PC-9 (cell line): ENCODE data around the gene ANKRD60. TPM values are rescaled to one million over a fixed set of nuclear protein-coding genes. Genes with fewer than 3 reads are reported as not detected.

Experiments
- BruUV-seq: library from RNA; stranded (reverse); fragments of 400-500 nt; replicated peaks from 2 replicates; lab custom pipeline; 2021; lab: Mats Ljungman, UMichigan
- CTCF ChIA-PET: fragments of 300-600 bp; sonication (Branson Sonifier 250); formaldehyde crosslinking; loops from one replicate; lab custom pipeline; 2022; ENCODE audit warnings: antibody characterized with exemption; lab: Charles Lee
- POLR2A ChIA-PET: fragments of 300-600 bp; sonication (Branson Sonifier 250); formaldehyde crosslinking; loops from one replicate; lab custom pipeline; 2022; ENCODE audit warnings: antibody characterized with exemption; ENCODE audit not compliant: unreplicated experiment; lab: Charles Lee
- DNase-seq, 2 experiments: peaks; one replicate each; pipeline versions ENCODE4 v3.0.0 to v3.0.0-alpha.2; 2015 to 2022; ENCODE audit warnings: mixed read lengths in 1 of 2
- H2AFZ ChIP-seq: fragments of 200-600 bp; sonication (generic); 2 replicates; pipeline ENCODE4 v1.8.1; 2017; ENCODE audit warnings: antibody characterized with exemption
- H3F3A ChIP-seq: fragments of 200-600 bp; sonication (generic); 2 replicates; pipeline ENCODE4 v1.8.1; 2017; ENCODE audit warnings: antibody characterized with exemption, mild to moderate bottlenecking, low read depth; ENCODE audit not compliant: insufficient read depth
- H3K27ac ChIP-seq: fragments of 200-600 bp; sonication (generic); 2 replicates; pipeline ENCODE4 v1.6.1; 2016; ENCODE audit warnings: mixed run types
- H3K27me3 ChIP-seq: fragments of 200-600 bp; sonication (generic); 2 replicates; pipeline ENCODE4 v1.6.1; 2016; ENCODE audit warnings: low read depth, mixed run types; ENCODE audit not compliant: insufficient read depth
- H3K36me3 ChIP-seq: fragments of 200-600 bp; sonication (generic); 2 replicates; pipeline ENCODE4 v1.6.1; 2016; ENCODE audit warnings: low read depth, mixed run types
- H3K4me1 ChIP-seq: fragments of 200-600 bp; sonication (generic); replicated peaks from 2 replicates; pipeline ENCODE4 v1.6.1; 2016; ENCODE audit warnings: mixed run types; ENCODE audit not compliant: insufficient read depth
- H3K4me2 ChIP-seq: fragments of 200-600 bp; sonication (generic); 2 replicates; pipeline ENCODE4 v1.6.1; 2017; ENCODE audit warnings: mixed run types
- H3K4me3 ChIP-seq: fragments of 200-600 bp; sonication (generic); 2 replicates; pipeline ENCODE4 v1.6.1; 2016; ENCODE audit warnings: mixed run types
- H3K79me2 ChIP-seq: fragments of 200-600 bp; sonication (generic); 2 replicates; pipeline ENCODE4 v1.6.1; 2017; ENCODE audit warnings: low read depth, mixed run types
- H3K9me2 ChIP-seq: fragments of 200-600 bp; sonication (generic); 2 replicates; pipeline ENCODE4 v1.8.1; 2017; ENCODE audit warnings: mild to moderate bottlenecking; ENCODE audit not compliant: insufficient read depth
- H3K9me3 ChIP-seq: fragments of 200-600 bp; sonication (generic); 2 replicates; pipeline ENCODE4 v1.8.1; 2016; ENCODE audit warnings: low read depth; ENCODE audit not compliant: insufficient read depth
- H4K20me1 ChIP-seq: fragments of 200-600 bp; sonication (generic); 2 replicates; pipeline ENCODE4 v1.8.1; 2017; ENCODE audit not compliant: insufficient read depth
- EZH2 ChIP-seq: fragments of 200-600 bp; sonication (generic); IDR thresholded peaks from 2 replicates; pipeline ENCODE4 v1.8.0; 2017; ENCODE audit warnings: antibody characterized with exemption, low read depth
- intact Hi-C: fragments of 100-400 bp; cut with micrococcal nuclease; formaldehyde crosslinking; loops from one replicate; pipeline ENCODE4 v1.10.0; 2022; ENCODE audit not compliant: unreplicated experiment
- total RNA-seq: library from RNA; stranded (reverse); gene quantifications from 2 replicates; pipeline ENCODE4 v1.2.3, GENCODE V29; 2021
- TF ChIP-seq, protein P1 (sequence below): fragments of 200-600 bp; sonication (generic); conservative IDR thresholded peaks from 2 replicates; pipeline ENCODE4 v1.6.1; 2017; ENCODE audit warnings: mixed run types, antibody characterized with exemption, mild to moderate bottlenecking, moderate library complexity

ANKRD60 gene
- total RNA-seq, 1 experiment from 2014 or later: not detected

DNA sequence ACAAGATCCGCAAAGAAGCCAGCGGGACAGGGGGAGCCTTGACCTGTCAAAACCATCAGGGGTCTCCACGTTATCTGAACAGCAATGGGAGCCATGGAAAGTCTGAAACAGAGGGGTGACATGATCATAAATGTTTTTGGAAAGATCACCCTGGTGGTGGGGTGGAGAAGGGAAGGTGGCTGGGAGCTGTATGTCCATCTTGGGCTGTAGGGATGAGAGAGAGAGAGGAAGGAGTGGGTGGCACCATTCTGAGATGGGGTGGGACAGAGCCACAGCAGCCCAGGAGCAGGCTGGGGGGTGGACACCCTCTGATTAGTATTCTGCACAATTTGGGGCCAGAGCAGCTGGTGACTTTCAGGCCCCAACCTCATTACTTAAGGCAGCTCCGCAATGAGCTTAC lies 30.1 kb downstream of the ANKRD60 start:
- Histone ChIP-seq H3K27me3 (no peaks in the 10 kb centered on the region), H3K4me1 (no peaks in the 10 kb centered on the region), H3K79me2 (no peaks in the 10 kb centered on the region), H3K9me2 (no peaks in the 10 kb centered on the region), H3F3A (peaks cover 6% of the 10 kb centered on the region), H3K4me3 (no peak overlapping the region), H3K4me2 (no peak overlapping the region), H3K27ac (no peak overlapping the region), H4K20me1 (no peaks in the 10 kb centered on the region), H2AFZ (no peak overlapping the region), H3K36me3 (no peaks in the 10 kb centered on the region), H3K9me3 (no peaks in the 10 kb centered on the region)
- intact Hi-C loops: no loop called here
- CTCF ChIA-PET: interaction anchor here (0.6 kb wide), 1 partner anchor 684 kb away, joined by 4 read pairs; no protein-coding TSS in a partner anchor
- no TSS peak for BruUV-seq
- POLR2A ChIA-PET: no interaction called here
- TF ChIP-seq, protein P1, sequence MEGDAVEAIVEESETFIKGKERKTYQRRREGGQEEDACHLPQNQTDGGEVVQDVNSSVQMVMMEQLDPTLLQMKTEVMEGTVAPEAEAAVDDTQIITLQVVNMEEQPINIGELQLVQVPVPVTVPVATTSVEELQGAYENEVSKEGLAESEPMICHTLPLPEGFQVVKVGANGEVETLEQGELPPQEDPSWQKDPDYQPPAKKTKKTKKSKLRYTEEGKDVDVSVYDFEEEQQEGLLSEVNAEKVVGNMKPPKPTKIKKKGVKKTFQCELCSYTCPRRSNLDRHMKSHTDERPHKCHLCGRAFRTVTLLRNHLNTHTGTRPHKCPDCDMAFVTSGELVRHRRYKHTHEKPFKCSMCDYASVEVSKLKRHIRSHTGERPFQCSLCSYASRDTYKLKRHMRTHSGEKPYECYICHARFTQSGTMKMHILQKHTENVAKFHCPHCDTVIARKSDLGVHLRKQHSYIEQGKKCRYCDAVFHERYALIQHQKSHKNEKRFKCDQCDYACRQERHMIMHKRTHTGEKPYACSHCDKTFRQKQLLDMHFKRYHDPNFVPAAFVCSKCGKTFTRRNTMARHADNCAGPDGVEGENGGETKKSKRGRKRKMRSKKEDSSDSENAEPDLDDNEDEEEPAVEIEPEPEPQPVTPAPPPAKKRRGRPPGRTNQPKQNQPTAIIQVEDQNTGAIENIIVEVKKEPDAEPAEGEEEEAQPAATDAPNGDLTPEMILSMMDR: no peak
- TF ChIP-seq EZH2: no peak
- no peak for DNase-seq

DNA sequence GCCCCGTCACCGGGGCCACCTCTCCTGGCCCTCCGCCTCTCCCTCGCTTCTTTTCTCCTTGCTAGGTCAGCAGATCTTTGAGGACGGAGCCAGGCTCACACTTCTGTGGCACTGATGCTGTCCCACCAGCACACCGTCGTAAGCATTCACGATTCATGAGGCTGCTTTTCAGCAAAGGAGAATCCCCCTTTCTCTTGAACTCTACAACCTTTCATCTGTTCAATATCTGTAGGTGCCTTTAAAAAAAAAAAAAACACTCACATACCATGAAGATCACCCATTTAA lies 31.3 kb downstream of the ANKRD60 start:
- Histone ChIP-seq H3K79me2 (no peaks in the 10 kb centered on the region), H3K4me3 (no peak overlapping the region), H3K27ac (no peak overlapping the region), H3K9me3 (no peaks in the 10 kb centered on the region), H3K27me3 (no peaks in the 10 kb centered on the region), H3K4me1 (no peaks in the 10 kb centered on the region), H2AFZ (no peak overlapping the region), H3K36me3 (no peaks in the 10 kb centered on the region), H3F3A (peaks cover 6% of the 10 kb centered on the region), H3K9me2 (no peaks in the 10 kb centered on the region), H4K20me1 (no peaks in the 10 kb centered on the region), H3K4me2 (no peak overlapping the region)
- POLR2A ChIA-PET: no interaction called here
- DNase-seq: no peak
- TF ChIP-seq, protein P1: no peak
- TF ChIP-seq EZH2: no peak
- CTCF ChIA-PET: interaction anchor here (0.6 kb wide), 1 partner anchor 15 kb away, joined by 5 read pairs; no protein-coding TSS in a partner anchor
- BruUV-seq: no TSS peak
- intact Hi-C loops: no loop called here

DNA sequence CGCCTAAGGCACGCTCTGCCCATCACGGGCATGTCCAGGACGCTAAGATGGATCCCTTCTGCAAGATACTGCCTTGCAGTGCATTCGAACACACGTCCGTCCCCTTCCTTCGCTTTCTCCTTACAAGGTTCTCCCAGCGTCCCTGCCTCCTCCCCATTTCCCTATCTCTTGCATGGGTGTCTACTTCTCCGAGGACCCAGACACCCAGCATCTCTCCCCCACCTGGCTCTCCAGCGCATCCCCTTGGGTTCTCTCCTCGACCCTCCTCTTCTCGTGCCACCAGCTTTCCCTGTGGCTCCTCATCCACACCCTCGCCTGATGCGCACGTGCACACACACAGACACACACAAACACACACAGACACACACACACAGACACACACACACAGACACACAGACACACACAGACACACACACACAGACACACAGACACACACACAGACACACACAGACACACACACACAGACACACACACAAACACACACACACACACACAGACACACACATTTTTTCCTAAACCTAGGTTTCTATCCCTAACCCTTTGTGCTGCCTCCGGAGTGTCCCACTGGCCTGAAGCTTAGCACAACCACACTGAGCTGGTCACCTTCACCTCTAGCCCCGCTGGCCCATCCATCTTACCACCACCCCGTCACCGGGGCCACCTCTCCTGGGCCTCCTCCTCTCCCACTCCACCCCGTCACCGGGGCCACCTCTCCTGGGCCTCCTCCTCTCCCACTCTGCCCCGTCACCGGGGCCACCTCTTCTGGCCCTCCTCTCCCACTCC lies 31.9 kb downstream of the ANKRD60 start:
- Histone ChIP-seq H2AFZ (no peak overlapping the region), H3K4me2 (no peak overlapping the region), H3F3A (peaks cover 6% of the 10 kb centered on the region), H3K27ac (no peak overlapping the region), H3K9me3 (no peaks in the 10 kb centered on the region), H3K79me2 (no peaks in the 10 kb centered on the region), H3K27me3 (no peaks in the 10 kb centered on the region), H3K36me3 (no peaks in the 10 kb centered on the region), H3K4me1 (no peaks in the 10 kb centered on the region), H4K20me1 (no peaks in the 10 kb centered on the region), H3K4me3 (no peak overlapping the region), H3K9me2 (no peaks in the 10 kb centered on the region)
- ChIA-PET CTCF (interaction anchor here (0.6 kb wide), 1 partner anchor 15 kb away, joined by 5 read pairs; no protein-coding TSS in a partner anchor), POLR2A (no interaction called here)
- intact Hi-C loops: no loop called here
- no TSS peak for BruUV-seq
- TF ChIP-seq, protein P1: no peak
- TF ChIP-seq EZH2: no peak
- DNase-seq: no peak
